SKM-1 (cell line): ENCODE data around the gene ADGRD1.

Experiments used
- DNase-seq: peaks from one replicate; lab custom pipeline; 2025; ENCODE audit not compliant: unreplicated experiment; lab: John Stamatoyannopoulos, UW

ADGRD1 gene

GRCh38 chr12:131097202-131098177 lies 143.8 kb downstream of the ADGRD1 start:
- no peak for DNase-seq

GRCh38 chr12:131098178-131098981 lies 144.7 kb downstream of the ADGRD1 start:
- no peak for DNase-seq

GRCh38 chr12:131100031-131100674 lies 146.4 kb downstream of the ADGRD1 start:
- no peak for DNase-seq

GRCh38 chr12:131101006-131101405 lies 147.3 kb downstream of the ADGRD1 start:
- DNase-seq, result no peak

- DNase-seq, result peak; percentile 3
Measured at GRCh38 chr12:131101703-131102492, 148.2 kb downstream of the ADGRD1 start.

- no peak for DNase-seq
Measured at GRCh38 chr12:131102493-131102931, 148.8 kb downstream of the ADGRD1 start.

GRCh38 chr12:131102991-131103668 lies 149.4 kb downstream of the ADGRD1 start:
- DNase-seq, result no peak

GRCh38 chr12:131103669-131104462 lies 150.2 kb downstream of the ADGRD1 start:
- DNase-seq, result no peak

GRCh38 chr12:131104463-131105350 lies 151.0 kb downstream of the ADGRD1 start:
- peak; percentile 20 for DNase-seq

- no peak for DNase-seq
Measured at GRCh38 chr12:131105351-131105735, 151.6 kb downstream of the ADGRD1 start.

- no peak for DNase-seq
Measured at GRCh38 chr12:131105736-131106348, 152.1 kb downstream of the ADGRD1 start.

- no peak for DNase-seq
Measured at GRCh38 chr12:131106349-131106941, 152.7 kb downstream of the ADGRD1 start.

- DNase-seq, result no peak
Measured at GRCh38 chr12:131108177-131108955, 154.7 kb downstream of the ADGRD1 start.

GRCh38 chr12:131111446-131111845 lies 157.7 kb downstream of the ADGRD1 start:
- no peak for DNase-seq

- DNase-seq, result no peak
Measured at GRCh38 chr12:131112021-131112420, 158.3 kb downstream of the ADGRD1 start.

- no peak for DNase-seq
Measured at GRCh38 chr12:131112700-131113290, 159.1 kb downstream of the ADGRD1 start.
